ENCODE results near the gene USP21.

Gene USP21

DNA sequence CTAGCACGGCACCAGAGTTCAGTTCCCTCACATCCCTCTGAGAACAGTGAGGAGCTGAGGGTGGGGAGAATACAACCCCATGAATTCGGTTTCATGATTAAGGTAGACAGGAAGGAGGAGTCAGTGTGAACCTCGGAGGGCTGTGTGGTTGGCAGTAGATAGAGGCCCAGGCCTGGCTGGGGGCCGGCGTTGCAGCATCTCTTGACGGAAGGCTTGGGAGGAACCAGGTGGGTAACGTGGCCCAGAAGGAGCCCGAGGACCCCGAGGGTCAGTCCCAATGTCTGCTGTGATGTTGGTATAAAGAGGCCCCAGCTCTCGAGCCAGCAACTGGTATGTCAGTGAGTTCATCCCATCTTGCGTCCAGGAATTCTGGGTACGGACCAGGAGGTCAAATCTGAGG, 12.4 kb downstream of the USP21 start:
- DNase-seq: no peak

DNA sequence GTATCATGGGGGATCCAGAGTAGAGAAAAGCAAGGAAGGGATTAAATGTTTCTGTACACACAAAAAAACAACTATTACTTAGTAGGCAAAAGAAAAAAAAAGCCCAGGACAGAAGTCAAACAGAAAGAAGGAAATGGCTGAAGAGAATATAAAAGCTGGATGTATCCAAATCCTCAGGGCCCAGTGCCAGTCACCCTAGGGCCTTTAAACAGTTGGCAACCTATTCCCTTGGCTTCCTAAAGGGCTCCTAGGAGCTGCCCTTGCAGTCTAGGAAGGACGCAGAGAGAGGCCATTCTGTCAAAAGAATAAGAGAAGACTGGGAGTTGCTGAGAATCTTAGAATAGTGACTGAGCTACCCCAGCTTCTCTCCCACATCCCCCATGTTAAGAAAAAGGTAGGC, 13.0 kb downstream of the USP21 start:
- no peak for DNase-seq

DNA sequence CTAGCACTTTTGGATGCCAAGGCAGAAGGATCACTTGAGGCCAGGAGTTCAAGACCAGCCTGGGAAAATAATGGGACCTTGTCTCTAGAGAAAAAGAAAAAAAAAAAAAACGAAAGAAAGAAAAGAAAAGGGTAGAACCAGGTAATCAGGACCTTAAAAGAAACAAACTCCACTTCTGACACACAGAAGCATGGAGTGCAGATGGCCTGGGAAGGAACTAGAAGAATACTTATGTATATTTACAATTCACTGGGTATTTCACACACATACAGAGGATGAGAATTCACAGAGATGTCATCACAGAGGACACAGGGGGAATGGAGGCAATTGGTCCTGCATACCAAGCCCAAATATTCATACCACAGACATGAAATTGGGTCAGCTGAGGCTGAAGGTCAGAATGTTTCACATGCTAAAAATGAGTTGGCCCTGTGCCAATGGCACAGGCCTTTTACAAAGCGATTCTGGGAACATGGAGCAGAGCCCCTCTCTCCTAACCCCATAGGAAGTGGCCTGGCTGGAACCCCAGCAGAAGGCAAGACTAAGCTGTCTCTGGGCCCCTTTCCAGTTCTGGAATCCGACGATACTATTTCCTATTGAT, 13.6 kb downstream of the USP21 start:
- no peak for DNase-seq

- no peak for DNase-seq
Observed at GRCh38 chr1:161173711-161174110, 14.4 kb downstream of the USP21 start.

- no peak for DNase-seq
Observed at GRCh38 chr1:161174911-161175310, 15.6 kb downstream of the USP21 start.

DNA sequence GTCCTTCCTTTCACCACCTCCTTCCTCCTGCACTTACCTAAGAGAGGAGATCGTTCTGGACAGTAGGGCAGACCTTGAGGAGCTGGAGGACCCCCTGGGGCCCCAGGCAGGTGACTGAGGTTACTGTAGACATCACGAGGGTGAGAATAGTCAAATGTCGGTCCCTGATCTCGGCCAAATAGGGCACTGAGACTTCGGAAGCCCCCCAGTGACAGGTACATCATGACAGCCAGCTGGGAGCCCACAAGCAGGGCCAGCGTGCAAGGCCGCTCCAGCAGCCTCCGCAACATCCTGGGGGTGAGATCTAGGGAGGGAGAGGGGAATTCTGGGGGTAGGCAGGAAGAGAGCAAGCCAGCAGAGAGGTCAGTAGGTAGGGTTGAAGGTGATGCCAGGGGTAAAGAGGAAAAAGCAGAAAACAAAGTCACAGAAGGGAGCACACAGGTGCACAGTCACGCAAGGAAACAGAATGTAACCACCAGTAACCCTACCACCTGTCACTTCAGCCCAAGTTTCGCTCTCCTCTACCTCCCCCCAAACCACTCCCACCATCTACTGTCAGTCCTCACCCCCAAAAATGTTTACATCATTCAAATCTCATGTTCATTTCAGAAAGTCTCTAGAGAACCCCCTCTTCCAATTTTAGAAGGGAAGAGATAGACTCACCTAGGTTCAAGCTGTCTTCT, 16.6 kb downstream of the USP21 start:
- no peak for DNase-seq

DNA sequence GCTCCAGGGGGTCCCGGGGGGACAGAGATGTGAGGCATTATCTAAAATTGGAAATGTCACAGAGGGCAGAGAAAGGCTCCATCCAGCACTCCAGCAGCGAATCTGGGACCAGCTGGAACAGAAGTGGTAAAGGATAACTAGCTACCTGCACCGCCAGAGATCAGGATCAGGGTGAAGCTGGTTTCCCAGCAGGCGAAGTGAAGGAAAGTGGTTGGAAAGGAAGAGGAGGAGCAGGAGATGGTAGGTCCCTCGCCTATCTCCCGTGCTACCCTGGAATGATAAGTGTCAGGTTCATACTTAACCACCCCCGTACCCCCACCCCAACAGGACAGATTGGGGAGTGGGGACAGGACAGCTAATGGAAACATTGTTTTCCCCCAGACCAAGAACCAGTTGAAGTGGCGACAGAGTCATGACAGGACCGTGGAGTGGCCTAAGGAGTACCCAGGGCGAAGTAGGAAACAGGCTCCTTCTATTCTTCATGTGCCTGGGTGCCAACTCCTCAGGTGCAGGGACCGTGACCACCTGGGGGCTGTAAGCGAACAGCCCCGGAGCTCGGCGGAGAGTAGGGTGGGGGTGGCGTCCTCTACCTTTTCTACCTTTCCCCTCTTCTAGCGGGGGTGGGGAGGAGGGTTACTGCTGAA, 17.3 kb downstream of the USP21 start:
- DNase-seq: no peak

- peak; percentile 93 for DNase-seq
Observed at GRCh38 chr1:161177112-161177935, 18.0 kb downstream of the USP21 start, which contains the start of gene B4GALT3. Gene B4GALT3, minus strand, starts transcription at chr1:161177507. Its CDS starts 1,447 bp downstream, at chr1:161176060.

GRCh38 chr1:161177936-161178244, 18.6 kb downstream of the USP21 start:
- DNase-seq: no peak

DNA sequence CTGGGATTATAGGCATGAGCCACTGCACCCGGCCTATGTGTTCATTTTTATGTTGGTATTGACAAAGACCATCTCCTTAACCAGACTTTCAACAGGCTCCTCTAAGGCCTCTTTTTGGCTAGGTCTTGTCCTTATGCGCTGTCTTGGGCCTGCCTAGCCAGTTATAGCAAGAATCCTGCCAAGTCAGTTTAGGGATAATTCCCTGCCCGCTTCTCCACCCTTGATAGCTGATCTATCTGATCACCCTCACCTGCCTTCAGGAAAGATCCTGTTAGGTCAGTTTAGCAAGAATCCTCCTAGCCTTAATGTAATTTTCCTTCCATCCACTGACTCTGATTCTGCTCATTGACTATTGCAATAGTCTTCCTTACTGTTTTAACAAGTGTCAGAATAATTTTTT, 20.4 kb downstream of the USP21 start:
- DNase-seq: no peak

DNA sequence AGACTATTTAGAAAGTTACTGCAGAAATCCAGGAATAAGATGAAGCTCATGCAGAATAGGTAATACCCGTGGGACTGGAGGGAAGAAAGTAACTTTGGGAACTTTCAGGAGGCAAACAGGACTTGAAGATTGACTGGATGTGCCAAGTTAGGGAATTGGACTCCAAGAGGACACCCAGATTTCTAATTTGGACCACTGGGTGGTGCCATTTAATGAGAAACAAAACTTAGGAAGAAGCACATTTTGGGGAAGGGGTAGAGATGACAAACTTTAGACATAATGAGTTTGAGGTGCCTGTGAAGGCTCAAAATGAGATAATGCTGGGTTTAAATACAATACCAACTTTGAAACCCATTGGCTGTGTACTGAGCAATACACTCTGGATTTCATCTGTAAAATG, 21.3 kb downstream of the USP21 start:
- DNase-seq: peak; percentile 35

DNA sequence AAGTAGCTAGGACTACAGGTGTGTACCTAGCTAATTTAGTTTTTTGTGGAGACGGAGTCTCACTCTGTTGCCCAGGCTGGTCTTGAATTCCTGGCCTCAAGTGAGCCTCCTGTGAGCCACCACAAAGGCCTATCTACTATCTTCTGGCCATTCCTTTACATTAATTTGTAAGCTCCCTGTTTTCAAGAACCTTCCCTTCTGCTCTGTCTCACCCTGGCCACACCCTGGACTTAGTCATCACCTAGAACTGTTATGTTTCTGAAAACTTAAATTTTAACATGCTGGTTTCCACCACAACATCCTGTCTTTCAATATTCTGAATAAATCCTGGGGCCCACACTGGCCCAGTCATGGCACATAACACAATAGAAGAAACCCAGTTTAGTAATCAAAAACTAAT, 22.9 kb downstream of the USP21 start:
- DNase-seq: peak; percentile 80

GRCh38 chr1:161185282-161185682, 26.0 kb downstream of the USP21 start:
- peak; percentile 91 for DNase-seq

GRCh38 chr1:161185732-161186311, 26.5 kb downstream of the USP21 start:
- DNase-seq: no peak

DNA sequence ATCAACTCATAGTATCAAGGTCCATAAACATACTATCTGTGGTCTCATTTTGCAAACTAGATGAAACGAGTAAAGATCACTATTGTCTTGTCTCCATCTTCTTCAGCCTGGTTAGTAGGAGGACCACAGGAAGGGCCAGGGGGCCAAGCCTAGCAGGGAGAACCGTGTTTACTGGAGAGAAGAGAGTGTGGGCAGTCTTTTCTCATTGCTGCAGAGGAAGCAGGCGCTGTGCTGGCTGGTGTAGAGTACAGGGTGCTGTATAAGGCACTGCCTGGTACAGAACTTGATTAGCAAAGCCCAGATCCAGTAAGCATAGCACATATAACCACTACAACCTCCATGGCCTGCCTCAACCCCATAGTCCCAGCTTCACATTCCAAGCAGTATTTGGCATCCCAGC, 28.0 kb downstream of the USP21 start:
- no peak for DNase-seq

DNA sequence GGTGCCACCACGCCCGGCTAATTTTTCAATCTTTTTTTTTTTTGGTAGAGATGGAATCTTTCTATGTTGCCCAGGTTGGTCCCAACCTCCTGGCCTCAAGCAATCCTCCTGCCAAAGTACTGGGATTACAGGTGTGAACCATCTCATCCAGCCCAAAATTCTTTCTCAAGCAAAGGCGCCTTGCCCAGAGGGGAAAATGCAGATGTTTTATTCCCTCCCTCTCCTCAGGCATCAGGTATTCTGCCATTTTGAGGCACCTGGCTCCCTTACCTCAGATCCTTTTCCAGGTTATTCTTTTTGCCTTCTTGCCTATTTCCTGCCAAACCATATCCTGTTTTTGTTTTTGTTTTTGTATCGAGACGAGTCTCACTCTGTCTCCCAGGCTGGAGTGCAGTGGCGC, 29.1 kb downstream of the USP21 start:
- no peak for DNase-seq

GRCh38 chr1:161189036-161189435, 29.7 kb downstream of the USP21 start:
- no peak for DNase-seq

GRCh38 chr1:161190962-161191521, 31.7 kb downstream of the USP21 start:
- no peak for DNase-seq

- DNase-seq: no peak
Observed at GRCh38 chr1:161191971-161192370, 32.7 kb downstream of the USP21 start.

DNA sequence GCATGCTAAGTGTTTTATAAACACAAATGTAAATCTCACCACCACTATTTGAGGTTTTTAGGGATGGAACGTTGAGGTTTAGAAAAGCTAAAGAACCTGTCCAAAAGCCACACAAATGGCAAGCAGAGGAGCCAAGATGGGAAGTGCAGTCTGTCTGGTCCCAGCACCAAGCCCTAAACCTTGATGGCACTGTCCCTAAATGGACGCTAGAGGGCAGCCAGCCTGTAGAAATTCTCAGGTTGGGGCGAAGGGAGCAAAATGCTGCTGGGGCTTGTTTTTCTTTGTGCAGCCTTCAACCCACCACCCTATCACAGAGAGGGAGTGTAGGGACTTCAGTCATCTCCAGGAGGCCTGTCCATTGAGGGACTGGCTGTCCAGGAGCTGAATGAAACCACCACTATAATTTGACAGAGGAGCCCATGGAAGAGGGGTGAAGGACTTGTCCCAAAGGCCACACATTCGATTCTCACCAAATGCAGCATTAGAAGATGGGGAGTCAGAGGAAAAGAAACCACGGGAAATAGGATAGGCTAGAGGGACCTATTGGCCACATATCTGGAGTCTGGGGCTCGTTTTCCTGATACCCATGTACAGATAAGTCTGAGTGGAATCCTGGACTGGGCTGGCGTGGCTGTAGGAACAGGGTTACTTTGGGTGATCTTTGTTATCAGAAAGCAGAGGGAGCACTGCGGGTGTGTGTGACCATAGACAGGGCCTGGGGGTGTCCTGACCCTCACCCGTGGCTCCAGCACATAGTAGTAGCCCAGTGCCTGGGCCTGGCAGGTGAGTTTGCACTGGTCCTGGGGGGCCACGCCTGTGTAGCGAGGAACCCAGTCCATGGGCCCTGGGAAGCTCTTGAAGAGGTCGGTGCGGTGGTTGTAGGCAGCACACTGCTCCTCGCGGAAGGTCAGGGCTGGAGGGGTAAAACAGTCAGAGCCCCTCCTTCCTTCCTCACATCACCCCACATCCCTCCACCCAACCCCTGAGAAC, 33.5 kb downstream of the USP21 start:
- peak; percentile 82 for DNase-seq

DNA sequence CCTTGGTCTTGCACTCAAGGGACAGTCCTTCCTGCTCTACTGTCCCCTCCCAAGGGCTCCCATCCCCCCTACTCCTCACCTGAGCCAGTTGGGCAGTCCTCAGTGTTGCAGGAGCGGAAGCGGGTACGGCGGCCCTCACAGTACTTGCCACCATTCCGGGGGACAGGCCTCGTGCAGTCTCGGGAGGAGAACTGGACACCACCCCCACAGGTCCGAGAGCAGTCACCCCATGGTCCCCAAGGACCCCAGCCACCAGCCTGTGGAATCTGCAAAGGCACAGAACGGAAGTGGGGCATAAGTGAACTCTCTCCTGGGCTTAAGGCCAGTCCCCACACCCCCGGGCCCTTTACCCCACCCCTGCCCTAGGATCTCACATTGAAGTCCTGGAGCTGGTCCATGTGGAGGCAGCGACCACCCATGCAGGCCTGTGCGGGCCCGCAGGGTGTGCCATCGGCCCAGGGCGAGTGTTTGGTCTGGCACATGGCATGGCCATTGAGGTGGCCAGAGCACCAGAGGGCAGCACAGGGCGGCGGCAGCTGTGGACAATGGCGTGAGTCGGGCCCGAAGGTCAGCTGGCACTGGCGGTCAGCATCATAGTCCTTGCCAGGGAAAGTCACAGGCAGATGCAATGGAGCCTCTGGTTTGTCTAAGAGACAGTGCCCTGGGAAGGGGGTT, 34.4 kb downstream of the USP21 start:
- no peak for DNase-seq
